Neutrophil (primary cell): Measurements from ENCODE around the gene S1PR5.

Source experiments
- H3K27ac ChIP-seq: fragments of 200-600 bp; sonication (generic); 2 replicates; pipeline ENCODE4 v1.5.1; 2016; ENCODE audit warnings: mild to moderate bottlenecking, moderate library complexity
- H3K27me3 ChIP-seq: fragments of 200-600 bp; sonication (generic); 2 replicates; pipeline ENCODE4 v1.6.0; 2016; ENCODE audit warnings: mild to moderate bottlenecking
- H3K36me3 ChIP-seq: fragments of 200-600 bp; sonication (generic); 2 replicates; pipeline ENCODE4 v1.5.1; 2017
- H3K4me1 ChIP-seq, 2 experiments: fragments of 200-600 bp in 1 of 2; sonication (generic) in 1 of 2; 1 replicate in 1 of 2; 2 replicates in 1 of 2; pipeline versions ENCODE4 v1.5.1 to v1.6.1; 2013 to 2016; ENCODE audit warnings: low read depth in 1 of 2, low read length in 1 of 2, mild to moderate bottlenecking in 1 of 2, moderate library complexity in 1 of 2; ENCODE audit not compliant: control insufficient read depth in 1 of 2, insufficient read depth in 1 of 2
- H3K4me3 ChIP-seq, 2 experiments: fragments of 200-600 bp in 1 of 2; sonication (generic) in 1 of 2; 1 replicate in 1 of 2; 2 replicates in 1 of 2; pipeline ENCODE4 v1.5.1; 2013 to 2016; ENCODE audit warnings: low read depth in 1 of 2, low read length in 1 of 2, mild to moderate bottlenecking in 1 of 2, moderate library complexity in 1 of 2
- H3K9me3 ChIP-seq: fragments of 200-600 bp; sonication (generic); 2 replicates; pipeline ENCODE4 v1.5.1; 2016
- CTCF ChIP-seq: fragments of 200-600 bp; sonication (generic); IDR thresholded peaks from 2 replicates; pipeline ENCODE4 v1.5.1; 2016; ENCODE audit warnings: antibody characterized with exemption

S1PR5 gene

GRCh38 chr19:10471909-10472308, 45.3 kb downstream of the S1PR5 start:
- Histone ChIP-seq H3K9me3 (no peaks in the 10 kb centered on the region), H3K27ac (no peak overlapping the region), H3K36me3 (no peaks in the 10 kb centered on the region), H3K4me1 (no peaks in the 10 kb centered on the region), H3K4me3 (no peak overlapping the region), H3K27me3 (no peaks in the 10 kb centered on the region)
- TF ChIP-seq CTCF = no peak

- peaks cover 8% of the 10 kb centered on the region for H3K27me3 ChIP-seq
These were observed 49.1 kb downstream of the S1PR5 start for GRCh38 chr19:10468133-10468532.

GRCh38 chr19:10467104-10467706, 50.0 kb downstream of the S1PR5 start:
- TF ChIP-seq CTCF = no peak
- Histone ChIP-seq H3K4me3 (no peak overlapping the region), H3K9me3 (no peaks in the 10 kb centered on the region), H3K27me3 (peaks cover 17% of the 10 kb centered on the region), H3K4me1 (no peaks in the 10 kb centered on the region), H3K36me3 (no peaks in the 10 kb centered on the region), H3K27ac (no peak overlapping the region)

More at GRCh38 chr19:10468133-10468532, 49.1 kb downstream of the S1PR5 start:
- H3K27ac ChIP-seq = no peak overlapping the region
- no peaks in the 10 kb centered on the region for H3K36me3 ChIP-seq
- H3K4me1 ChIP-seq = no peaks in the 10 kb centered on the region
- H3K4me3 ChIP-seq = no peak overlapping the region
- no peak for TF ChIP-seq CTCF
- H3K9me3 ChIP-seq = no peaks in the 10 kb centered on the region

- TF ChIP-seq CTCF = no peak
- no peaks in the 10 kb centered on the region for H3K36me3 ChIP-seq
These were observed 52.8 kb downstream of the S1PR5 start for GRCh38 chr19:10464456-10464855.

More at GRCh38 chr19:10464456-10464855, 52.8 kb downstream of the S1PR5 start:
- no peak overlapping the region for H3K4me3 ChIP-seq
- no peaks in the 10 kb centered on the region for H3K9me3 ChIP-seq
- peaks cover 27% of the 10 kb centered on the region for H3K27me3 ChIP-seq
- H3K27ac ChIP-seq = no peak overlapping the region
- H3K4me1 ChIP-seq = peaks cover 7 to 8% of the 10 kb centered on the region in 2 experiments
